Adrenal gland (tissue), 12 donors: ENCODE data around the gene SSBP2. TPM values are rescaled to one million over a fixed set of nuclear protein-coding genes. Genes with fewer than 3 reads are reported as not detected.
"Not testable (repeated sequence)": the region's sequence is repeated elsewhere in the genome, so short reads cannot be mapped to it uniquely, and the experiment has no call there.

ENCODE experiments used
- DNase-seq, 7 donors: peaks; one replicate each; pipeline ENCODE4 v3.0.0-alpha.2; 2019 to 2020
- H3K27ac ChIP-seq, 5 donors: fragments of 200-600 bp; sonication (generic) in 4 of 5; 1 replicate in 3 of 5; 2 replicates in 2 of 5; pipeline versions ENCODE4 v1.5.1 to v1.8.0; 2016 to 2020; ENCODE audit warnings: mild to moderate bottlenecking in 1 of 5
- H3K27me3 ChIP-seq: fragments of 200-600 bp; 2 replicates; pipeline ENCODE4 v1.8.0; 2021
- H3K36me3 ChIP-seq, 2 donors: fragments of 200-600 bp; replicated peaks in 1 of 2; 1 replicate in 1 of 2; 2 replicates in 1 of 2; pipeline versions ENCODE4 v1.5.1 to v1.8.0; 2018 to 2022
- H3K4me1 ChIP-seq, 2 donors: fragments of 200-600 bp; replicated peaks in 1 of 2; 1 replicate in 1 of 2; 2 replicates in 1 of 2; pipeline versions ENCODE4 v1.5.1 to v1.8.0; 2018 to 2021
- H3K4me3 ChIP-seq, 4 donors: fragments of 200-600 bp; sonication (generic) in 3 of 4; one replicate each; pipeline ENCODE4 v1.5.1; 2016 to 2018
- H3K9me3 ChIP-seq, 3 donors: fragments of 200-600 bp; sonication (generic) in 1 of 3; replicated peaks in 1 of 3; 1 replicate in 2 of 3; 2 replicates in 1 of 3; pipeline versions ENCODE4 v1.5.1 to v1.8.0; 2016 to 2021
- POLR2A ChIP-seq, 2 donors: fragments of 450-650 bp; IDR thresholded peaks; one replicate each; pipeline ENCODE4 v1.6.1; 2017; ENCODE audit warnings: antibody characterized with exemption in 2 of 2, mild to moderate bottlenecking in 2 of 2, moderate library complexity in 1 of 2
- WGBS, 4 donors: extraction: QIAGEN DNeasy Blood & Tissue Kit in 2 of 4; methylation state at CpG; one replicate each; pipeline versions ENCODE4 v1.1.5 to v1.1.7; 2013 to 2017; 5-methylcytosine and 5-hydroxymethylcytosine counted together
- intact Hi-C, 2 donors: fragments of 100-400 bp; cut with DNase I; formaldehyde crosslinking; loops; one replicate each; pipeline versions ENCODE4 v1.14.1 to v1.15.0; 2022 to 2023
- polyA plus RNA-seq, 3 donors: library from polyadenylated mRNA; stranded (reverse); fragments of 200-250 nt in 2 of 3; fragments of 350-450 nt in 1 of 3; fragmentation: Illumina TruSeq in 1 of 3; extraction: RNeasy Lipid Tissue Mini Kit (QIAGEN cat#74804) in 1 of 3; gene quantifications; one replicate each; pipeline ENCODE4 v1.2.3, GENCODE V29; 2013 to 2014
- total RNA-seq, 9 donors: library from RNA; depleted of rRNA in 4 of 9; stranded (reverse); fragments of >200 nt in 4 of 9; fragments of 120-200 nt in 1 of 9; fragmentation: NEBNext Ultra II Directional in 1 of 9; extraction: Animal tissue kit (Norgen Biotek cat#: 25700) in 1 of 9; gene quantifications; one replicate each; pipeline versions ENCODE4 v1.1.0 to v1.2.4, GENCODE V29; 2013 to 2023
- TF ChIP-seq, protein P1 (sequence below), 6 experiments: fragments of 450-650 bp in 4 of 6; fragments of 200-600 bp in 2 of 6; sonication (generic) in 1 of 6; IDR thresholded peaks; 1 replicate in 5 of 6; 2 replicates in 1 of 6; pipeline versions ENCODE4 v1.5.1 to v1.8.0; 2016 to 2021; ENCODE audit warnings: antibody characterized with exemption in 6 of 6, mild to moderate bottlenecking in 2 of 6, moderate library complexity in 1 of 6
- donor health status: healthy with polysubstance abuse.
- donor health status: Bipolar disorder and iron deficiency.
- donor health status: DM: yes; HTN: yes; CAD: no.
- donor health status: DM: no; HTN: no; CAD: no.
- donor health status: DM: no; HTN: no; CAD: no.
- donor health status: DM: yes; HTN: yes; CAD: no.

SSBP2 gene
- total and polyA plus RNA-seq, 12 donors: 16.2 to 424 (median 25.4) TPM

DNA sequence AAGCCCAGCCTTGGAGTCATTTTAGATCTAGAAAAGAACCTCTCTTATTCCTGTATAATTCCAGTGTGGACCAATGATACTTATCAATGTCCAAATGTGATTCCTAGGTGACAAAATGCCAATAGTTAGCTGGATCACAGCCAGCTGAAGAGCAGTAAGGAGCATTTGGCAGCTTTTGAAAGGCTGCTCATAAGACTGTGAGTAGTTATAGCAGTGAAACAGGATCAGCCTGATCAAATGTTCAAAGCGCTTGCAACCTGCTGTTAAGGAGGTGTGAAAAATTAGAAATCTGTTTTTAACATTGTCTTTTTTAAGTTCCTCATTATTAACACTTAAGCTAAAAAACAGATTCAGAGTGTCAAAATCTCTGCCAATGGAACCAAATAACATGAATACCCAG lies 85.1 kb downstream of the SSBP2 start:
- intact Hi-C loops: no loop called here
- H3K27me3 ChIP-seq: no peaks in the 10 kb centered on the region
- no peaks in the 10 kb centered on the region for H3K4me1 ChIP-seq
- no peak overlapping the region for H3K4me3 ChIP-seq
- no peak for TF ChIP-seq POLR2A (IDR thresholded peaks at IDR 0.05)
- TF ChIP-seq, protein P1, sequence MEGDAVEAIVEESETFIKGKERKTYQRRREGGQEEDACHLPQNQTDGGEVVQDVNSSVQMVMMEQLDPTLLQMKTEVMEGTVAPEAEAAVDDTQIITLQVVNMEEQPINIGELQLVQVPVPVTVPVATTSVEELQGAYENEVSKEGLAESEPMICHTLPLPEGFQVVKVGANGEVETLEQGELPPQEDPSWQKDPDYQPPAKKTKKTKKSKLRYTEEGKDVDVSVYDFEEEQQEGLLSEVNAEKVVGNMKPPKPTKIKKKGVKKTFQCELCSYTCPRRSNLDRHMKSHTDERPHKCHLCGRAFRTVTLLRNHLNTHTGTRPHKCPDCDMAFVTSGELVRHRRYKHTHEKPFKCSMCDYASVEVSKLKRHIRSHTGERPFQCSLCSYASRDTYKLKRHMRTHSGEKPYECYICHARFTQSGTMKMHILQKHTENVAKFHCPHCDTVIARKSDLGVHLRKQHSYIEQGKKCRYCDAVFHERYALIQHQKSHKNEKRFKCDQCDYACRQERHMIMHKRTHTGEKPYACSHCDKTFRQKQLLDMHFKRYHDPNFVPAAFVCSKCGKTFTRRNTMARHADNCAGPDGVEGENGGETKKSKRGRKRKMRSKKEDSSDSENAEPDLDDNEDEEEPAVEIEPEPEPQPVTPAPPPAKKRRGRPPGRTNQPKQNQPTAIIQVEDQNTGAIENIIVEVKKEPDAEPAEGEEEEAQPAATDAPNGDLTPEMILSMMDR (IDR thresholded peaks at IDR 0.05): no peak
- 94 to 100% (median 98%) methylated on average over 1 of the region's 1 CpG for WGBS, 4 donors
- H3K9me3 ChIP-seq: no peaks in the 10 kb centered on the region
- H3K27ac ChIP-seq: no peak overlapping the region
- no peak for DNase-seq
- no peaks in the 10 kb centered on the region for H3K36me3 ChIP-seq

DNA sequence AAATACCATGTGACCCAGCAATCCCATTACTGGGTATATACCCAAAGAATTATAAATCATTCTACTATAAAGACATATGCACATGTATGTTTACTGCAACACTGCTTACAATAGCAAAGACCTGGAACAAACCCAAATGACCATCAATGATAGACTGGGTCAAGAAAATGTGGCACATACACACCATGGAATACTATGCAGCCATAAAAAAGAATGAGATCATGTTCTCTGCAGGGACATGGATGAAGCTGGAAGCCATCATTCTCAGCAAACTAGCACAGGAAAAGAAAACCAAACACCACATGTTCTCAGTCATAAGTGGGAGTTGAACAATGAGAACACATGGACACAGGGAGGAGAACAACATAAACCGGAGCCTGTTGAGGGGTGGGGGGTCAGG lies 90.3 kb downstream of the SSBP2 start:
- intact Hi-C loops, H3K9me3 ChIP-seq, H3K4me1 ChIP-seq, DNase-seq, H3K36me3 ChIP-seq, H3K27ac ChIP-seq, H3K4me3 ChIP-seq, H3K27me3 ChIP-seq: not testable (repeated sequence)
- 85 to 100% (median 98%) methylated on average over 1 of the region's 1 CpG for WGBS, 4 donors

DNA sequence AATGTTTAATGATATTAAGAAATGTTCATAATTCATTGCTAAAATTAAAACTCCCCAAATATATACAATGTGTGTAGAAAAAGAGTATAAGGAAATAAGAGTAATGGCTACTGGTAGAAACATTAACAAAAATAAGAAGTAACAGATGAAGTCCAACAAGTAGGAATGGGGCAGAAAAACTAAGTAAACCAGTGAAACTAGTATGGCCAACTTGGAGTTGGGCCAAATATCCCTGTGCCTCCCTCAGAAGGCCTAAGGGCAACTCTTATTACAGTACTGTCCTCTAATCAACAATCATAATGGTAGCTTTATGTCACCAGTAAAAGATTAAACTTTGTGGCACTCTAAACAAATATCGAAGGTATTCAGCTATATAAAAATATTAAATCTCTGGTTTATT lies 93.5 kb downstream of the SSBP2 start:
- 77 to 96% (median 90%) methylated on average over 1 of the region's 1 CpG for WGBS, 4 donors
- Histone ChIP-seq H3K36me3 (no peaks in the 10 kb centered on the region), H3K9me3 (no peaks in the 10 kb centered on the region), H3K4me1 (no peaks in the 10 kb centered on the region), H3K27ac (no peak overlapping the region), H3K27me3 (no peaks in the 10 kb centered on the region), H3K4me3 (no peak overlapping the region)
- TF ChIP-seq POLR2A (IDR thresholded peaks at IDR 0.05): no peak
- TF ChIP-seq, protein P1 (IDR thresholded peaks at IDR 0.05): no peak
- intact Hi-C loops: no loop called here
- peak in 1 of 7 donors; percentile 1 for DNase-seq

DNA sequence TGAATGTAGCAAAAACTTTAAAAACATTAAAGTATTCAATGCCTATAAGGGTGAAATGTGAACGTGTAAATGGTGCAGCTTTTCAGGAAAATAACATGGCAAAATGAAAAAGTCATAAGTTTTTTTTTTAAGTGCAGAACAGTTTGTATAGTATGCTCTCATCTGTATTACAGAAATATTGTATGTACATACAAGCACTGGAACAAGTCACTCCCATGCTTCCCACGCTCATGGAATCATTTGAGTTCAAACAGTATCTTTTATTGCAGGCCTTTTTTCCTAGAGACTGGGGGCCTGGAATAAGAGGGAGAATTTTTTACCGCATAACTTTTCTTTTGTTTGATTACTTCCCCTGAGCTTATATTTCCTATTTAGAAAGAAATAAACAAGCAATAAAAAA lies 94.1 kb downstream of the SSBP2 start:
- Histone ChIP-seq H3K4me1 (no peaks in the 10 kb centered on the region), H3K27me3 (no peaks in the 10 kb centered on the region), H3K27ac (no peak overlapping the region), H3K36me3 (no peaks in the 10 kb centered on the region), H3K9me3 (no peaks in the 10 kb centered on the region), H3K4me3 (no peak overlapping the region)
- intact Hi-C loops: no loop called here
- no peak for DNase-seq
- TF ChIP-seq, protein P1 (IDR thresholded peaks at IDR 0.05): no peak
- no peak for TF ChIP-seq POLR2A (IDR thresholded peaks at IDR 0.05)
- 70 to 78% (median 75%) methylated on average over 3 of the region's 3 CpGs for WGBS, 4 donors

DNA sequence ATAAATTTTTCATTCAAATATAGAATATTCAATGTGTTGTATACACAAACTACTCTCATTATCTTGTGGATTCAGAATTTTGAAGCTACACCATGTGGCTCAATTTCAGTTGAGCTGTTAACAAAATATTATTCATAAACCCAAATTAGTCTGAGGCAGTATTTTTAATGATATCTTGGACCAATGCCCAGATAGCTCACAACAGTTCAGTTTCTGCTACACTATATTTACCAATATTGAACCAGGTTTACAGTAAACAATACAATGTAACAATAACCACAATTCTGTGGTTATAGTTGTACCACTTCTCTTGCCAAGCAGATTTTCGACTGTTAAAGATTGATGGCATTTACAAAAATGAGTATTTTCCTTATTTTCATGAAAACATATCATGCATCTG lies 99.9 kb downstream of the SSBP2 start:
- TF ChIP-seq, protein P1 (IDR thresholded peaks at IDR 0.05): no peak
- TF ChIP-seq POLR2A (IDR thresholded peaks at IDR 0.05): no peak
- no peak for DNase-seq
- WGBS, 4 donors: 61 to 86% (median 73%) methylated on average over 1 of the region's 1 CpG
- Histone ChIP-seq H3K27me3 (no peaks in the 10 kb centered on the region), H3K36me3 (no peaks in the 10 kb centered on the region), H3K9me3 (no peaks in the 10 kb centered on the region), H3K27ac (no peak overlapping the region), H3K4me3 (no peak overlapping the region), H3K4me1 (peaks cover 0 to 5% of the 10 kb centered on the region in 2 donors)
- intact Hi-C loops: no loop called here
